IMR-90 (cell line): ENCODE data around the gene SYTL3. TPM values are rescaled to one million over a fixed set of nuclear protein-coding genes. Genes with fewer than 3 reads are reported as not detected.
A peak's percentile ranks its signal among the peaks of the same experiment; 100 is the strongest.

ENCODE experiments used
- ATAC-seq: fragments of 200-7000 bp; cut with Tn5 transposase; 2 replicates; pipeline ENCODE4 v1.9.1; 2020; ENCODE audit warnings: low read depth, mild to moderate bottlenecking, moderate library complexity
- BruUV-seq: library from RNA; stranded (reverse); fragments of 400-500 nt; replicated peaks from 2 replicates; lab custom pipeline; 2021; lab: Mats Ljungman, UMichigan
- CTCF ChIA-PET: fragments of 300-600 bp; formaldehyde crosslinking; extraction: SDS; loops from one replicate; lab custom pipeline; 2021; ENCODE audit warnings: antibody characterized with exemption; lab: Yijun Ruan, JAX
- POLR2A ChIA-PET: fragments of 300-600 bp; sonication (Branson Sonifier 250); formaldehyde crosslinking; loops from one replicate; lab custom pipeline; 2022; ENCODE audit warnings: antibody characterized with exemption; ENCODE audit not compliant: unreplicated experiment; lab: Charles Lee
- DNase-seq: peaks from one replicate; pipeline ENCODE4 v3.0.0; 2013
- H2AFZ ChIP-seq: replicated peaks from 2 replicates; pipeline ENCODE3; 2013; ENCODE audit warnings: low read length, mild to moderate bottlenecking; ENCODE audit not compliant: poor library complexity
- H2AK5ac ChIP-seq: 2 replicates; pipeline ENCODE4 v1.6.1; 2013; ENCODE audit warnings: low read depth, low read length, inconsistent platforms
- H2AK9ac ChIP-seq: replicated peaks from 2 replicates; pipeline ENCODE3; 2013; ENCODE audit warnings: mild to moderate bottlenecking, low read depth, low read length, moderate library complexity; ENCODE audit not compliant: poor library complexity
- H2BK120ac ChIP-seq: 2 replicates; pipeline ENCODE4 v1.6.1; 2013; ENCODE audit warnings: low read depth, low read length, inconsistent platforms
- H2BK15ac ChIP-seq: 3 replicates; pipeline ENCODE4 v1.6.1; 2013; ENCODE audit warnings: low read depth, low read length, inconsistent platforms
- H2BK20ac ChIP-seq: 2 replicates; pipeline ENCODE4 v1.6.1; 2013; ENCODE audit warnings: low read depth, mild to moderate bottlenecking, inconsistent platforms, low read length, moderate library complexity
- H2BK5ac ChIP-seq: 2 replicates; pipeline ENCODE4 v1.6.1; 2013; ENCODE audit warnings: mild to moderate bottlenecking, low read depth, low read length, inconsistent platforms; ENCODE audit not compliant: poor library complexity, severe bottlenecking
- H3K14ac ChIP-seq: replicated peaks from 2 replicates; pipeline ENCODE4 v1.6.1; 2013; ENCODE audit warnings: low read depth, low read length, inconsistent platforms
- H3K18ac ChIP-seq: 2 replicates; pipeline ENCODE4 v1.6.1; 2013; ENCODE audit warnings: low read depth, low read length, control low read depth
- H3K23ac ChIP-seq: 2 replicates; pipeline ENCODE4 v1.6.1; 2013; ENCODE audit warnings: low read depth, low read length, inconsistent platforms
- H3K27ac ChIP-seq: 2 replicates; pipeline ENCODE4 v1.5.1; 2013; ENCODE audit warnings: mild to moderate bottlenecking, control low read depth, low read length; ENCODE audit not compliant: insufficient read depth
- H3K27me3 ChIP-seq: 2 replicates; pipeline ENCODE4 v1.6.1; 2013; ENCODE audit warnings: low read length; ENCODE audit not compliant: control insufficient read depth, insufficient read depth
- H3K36me3 ChIP-seq: 2 replicates; pipeline ENCODE4 v1.6.1; 2013; ENCODE audit warnings: low read length, mixed read lengths; ENCODE audit not compliant: control insufficient read depth, insufficient read depth
- H3K4ac ChIP-seq: 2 replicates; pipeline ENCODE4 v1.6.1; 2013; ENCODE audit warnings: low read depth, low read length, inconsistent platforms
- H3K4me1 ChIP-seq: 2 replicates; pipeline ENCODE4 v1.6.1; 2013; ENCODE audit warnings: low read length, mixed read lengths; ENCODE audit not compliant: control insufficient read depth, insufficient read depth
- H3K4me2 ChIP-seq: 2 replicates; pipeline ENCODE4 v1.6.1; 2013; ENCODE audit warnings: low read depth, mild to moderate bottlenecking, control low read depth, low read length, moderate library complexity
- H3K4me3 ChIP-seq: 2 replicates; pipeline ENCODE4 v1.5.1; 2013; ENCODE audit warnings: low read depth, mild to moderate bottlenecking, control low read depth, low read length, moderate library complexity; ENCODE audit not compliant: insufficient read depth
- H3K56ac ChIP-seq: 2 replicates; pipeline ENCODE4 v1.6.1; 2013; ENCODE audit warnings: low read length, inconsistent platforms; ENCODE audit not compliant: insufficient read depth; ENCODE audit errors: extremely low read depth
- H3K79me1 ChIP-seq, 2 experiments: 2 replicates each; pipeline ENCODE4 v1.6.1; 2013; ENCODE audit warnings: low read length in 2 of 2, inconsistent platforms in 1 of 2, low read depth in 1 of 2
- H3K9ac ChIP-seq: 2 replicates; pipeline ENCODE4 v1.6.1; 2013; ENCODE audit warnings: low read depth, low read length, control low read depth
- H3K9me1 ChIP-seq: 2 replicates; pipeline ENCODE4 v1.6.1; 2013; ENCODE audit warnings: low read length, inconsistent platforms; ENCODE audit not compliant: insufficient read depth
- H3K9me3 ChIP-seq: 2 replicates; pipeline ENCODE4 v1.6.1; 2013; ENCODE audit warnings: low read length; ENCODE audit not compliant: control insufficient read depth, insufficient read depth
- H4K20me1 ChIP-seq: 2 replicates; pipeline ENCODE4 v1.6.1; 2013; ENCODE audit warnings: low read length, inconsistent platforms; ENCODE audit not compliant: insufficient read depth
- H4K5ac ChIP-seq: 2 replicates; pipeline ENCODE4 v1.6.1; 2013; ENCODE audit warnings: mild to moderate bottlenecking, low read depth, low read length, control low read depth
- H4K8ac ChIP-seq, 2 experiments: 2 replicates each; pipeline ENCODE4 v1.6.1; 2013; ENCODE audit warnings: low read depth in 2 of 2, low read length in 2 of 2, control low read depth in 1 of 2, inconsistent platforms in 1 of 2
- H4K91ac ChIP-seq: 2 replicates; pipeline ENCODE4 v1.6.1; 2013; ENCODE audit warnings: low read depth, low read length, inconsistent platforms; ENCODE audit not compliant: insufficient read depth
- MAFK ChIP-seq: IDR thresholded peaks from 2 replicates; pipeline ENCODE4 v1.6.1; 2012; ENCODE audit warnings: low read depth, low read length, improper control_type of control experiment
- POLR2A ChIP-seq: IDR thresholded peaks from 2 replicates; pipeline ENCODE4 v1.6.1; 2012; ENCODE audit warnings: mild to moderate bottlenecking, low read depth, low read length
- RFX5 ChIP-seq: IDR thresholded peaks from 2 replicates; pipeline ENCODE4 v1.8.0; 2012; ENCODE audit warnings: low read depth, mild to moderate bottlenecking, low read length, moderate library complexity
- WGBS, 2 experiments: methylation state at CpG; one replicate each; pipeline versions ENCODE4 v1.1.5 to v1.1.7; 2013; ENCODE audit warnings: missing lambda C conversion rate in 2 of 2; ENCODE audit not compliant: insufficient read length in 1 of 2; ENCODE audit errors: extremely low coverage in 2 of 2; 5-methylcytosine and 5-hydroxymethylcytosine counted together
- dilution Hi-C: fragments of 300-500 bp; cut with HindIII; formaldehyde crosslinking; loops from one replicate; pipeline ENCODE4 v1.14.3; 2018; ENCODE audit warnings: low sequenced_read_pairs; ENCODE audit not compliant: unreplicated experiment
- in situ Hi-C: fragments of 300-500 bp; cut with MboI; formaldehyde crosslinking; loops from 3 replicates; pipeline ENCODE4 v1.14.3; 2019; ENCODE audit warnings: low sequenced_read_pairs, inconsistent platforms, mixed read lengths
- intact Hi-C: fragments of 100-400 bp; cut with micrococcal nuclease; formaldehyde crosslinking; loops from 2 replicates; pipeline ENCODE4 v1.10.0; 2022
- polyA plus RNA-seq, 3 experiments: library from polyadenylated mRNA; depleted of rRNA; stranded (reverse); fragments of >200 nt; gene quantifications; 2 replicates each; pipeline ENCODE4 v1.2.3, GENCODE V29; 2012; ENCODE audit warnings: low replicate concordance in 1 of 3
- total RNA-seq: library from RNA; depleted of rRNA; stranded (reverse); fragments of >200 nt; gene quantifications from 2 replicates; pipeline ENCODE4 v1.2.3, GENCODE V29; 2012
- TF ChIP-seq, protein P1 (sequence below): fragments of 150-350 bp; IDR thresholded peaks from 2 replicates; pipeline ENCODE4 v1.6.1; 2016; ENCODE audit warnings: low read depth, mild to moderate bottlenecking, low read length, moderate library complexity, borderline replicate concordance

The SYTL3 gene
- total and polyA plus RNA-seq, 2 of the 4 experiments (the other 2 are of a cell fraction) = 2.9 to 4.3 TPM

GRCh38 chr6:158626360-158627167, 23.3 kb upstream of the SYTL3 start:
- intact Hi-C loops = no loop called here
- TF ChIP-seq MAFK (no peak), RFX5 (no peak), POLR2A (no peak)
- TF ChIP-seq, protein P1, sequence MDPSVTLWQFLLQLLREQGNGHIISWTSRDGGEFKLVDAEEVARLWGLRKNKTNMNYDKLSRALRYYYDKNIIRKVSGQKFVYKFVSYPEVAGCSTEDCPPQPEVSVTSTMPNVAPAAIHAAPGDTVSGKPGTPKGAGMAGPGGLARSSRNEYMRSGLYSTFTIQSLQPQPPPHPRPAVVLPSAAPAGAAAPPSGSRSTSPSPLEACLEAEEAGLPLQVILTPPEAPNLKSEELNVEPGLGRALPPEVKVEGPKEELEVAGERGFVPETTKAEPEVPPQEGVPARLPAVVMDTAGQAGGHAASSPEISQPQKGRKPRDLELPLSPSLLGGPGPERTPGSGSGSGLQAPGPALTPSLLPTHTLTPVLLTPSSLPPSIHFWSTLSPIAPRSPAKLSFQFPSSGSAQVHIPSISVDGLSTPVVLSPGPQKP = no peak
- H2BK20ac ChIP-seq = no peak overlapping the region
- ATAC-seq (no peak), DNase-seq (no peak)
- no peak overlapping the region for H4K91ac ChIP-seq
- no peak overlapping the region for H2BK15ac ChIP-seq
- no peak overlapping the region for H3K4ac ChIP-seq
- H3K56ac ChIP-seq = no peak overlapping the region
- H3K9me1 ChIP-seq = peaks cover 16% of the 10 kb centered on the region
- peaks cover 11 to 54% of the 10 kb centered on the region in 2 experiments for H3K79me1 ChIP-seq
- H3K23ac ChIP-seq = no peak overlapping the region
- H4K8ac ChIP-seq = no peak overlapping the region
- H3K9ac ChIP-seq = no peak overlapping the region
- dilution Hi-C loops = no loop called here
- no peak overlapping the region for H3K18ac ChIP-seq
- POLR2A ChIA-PET = no interaction called here
- H2AK5ac ChIP-seq = peak overlapping the region; percentile 38; the same call in 1 of the 2 replicates
- WGBS, 2 experiments = 50 to 100% methylated on average over 1 of the region's 6 CpGs
- peaks cover 10% of the 10 kb centered on the region for H3K4me1 ChIP-seq
- CTCF ChIA-PET = no interaction called here
- no peak overlapping the region for H2BK120ac ChIP-seq
- BruUV-seq = no TSS peak
- no peak overlapping the region for H4K5ac ChIP-seq
- no peaks in the 10 kb centered on the region for H3K27me3 ChIP-seq
- no peaks in the 10 kb centered on the region for H3K9me3 ChIP-seq
- H3K27ac ChIP-seq = no peak overlapping the region
- in situ Hi-C loops = loop anchor here (25.0 kb wide), 1 partner anchor 1086 kb away; no protein-coding TSS in a partner anchor
- no peak overlapping the region for H3K14ac ChIP-seq
- no peak overlapping the region for H3K4me2 ChIP-seq
- H2AFZ ChIP-seq = no peak overlapping the region
- peaks cover 3% of the 10 kb centered on the region; the same call in 1 of the 2 replicates for H4K20me1 ChIP-seq
- H2AK9ac ChIP-seq = no peak overlapping the region
- H3K4me3 ChIP-seq = no peak overlapping the region
- H3K36me3 ChIP-seq = peaks cover 41% of the 10 kb centered on the region
- H2BK5ac ChIP-seq = no peak overlapping the region
